Stomach (tissue), 9 donors: Measurements from ENCODE around the gene DNM3. TPM values are rescaled to one million over a fixed set of nuclear protein-coding genes. Genes with fewer than 3 reads are reported as not detected.
A peak's percentile ranks its signal among the peaks of the same experiment; 100 is the strongest.
"Not testable (repeated sequence)": the region's sequence is repeated elsewhere in the genome, so short reads cannot be mapped to it uniquely, and the experiment has no call there.

Experiments
- DNase-seq, 2 donors: peaks; one replicate each; pipeline versions ENCODE4 v3.0.0 to v3.0.0-alpha.2; 2013 to 2019
- H3K27ac ChIP-seq, 5 donors: fragments of 200-600 bp in 4 of 5; sonication (generic) in 4 of 5; one replicate each; pipeline ENCODE4 v1.5.1; 2013 to 2019; ENCODE audit warnings: mild to moderate bottlenecking in 1 of 5, moderate library complexity in 1 of 5
- H3K27me3 ChIP-seq, 3 donors: fragments of 200-600 bp; sonication (generic); one replicate each; pipeline ENCODE4 v1.5.1; 2017 to 2019; ENCODE audit warnings: mixed run types in 1 of 3
- H3K36me3 ChIP-seq, 4 donors: fragments of 200-600 bp; sonication (generic); 1 replicate in 3 of 4; 2 replicates in 1 of 4; pipeline ENCODE4 v1.5.1; 2016 to 2019
- H3K4me1 ChIP-seq, 4 donors: fragments of 200-600 bp; sonication (generic); one replicate each; pipeline ENCODE4 v1.5.1; 2016 to 2019
- H3K4me3 ChIP-seq, 4 donors: fragments of 200-600 bp; sonication (generic) in 3 of 4; one replicate each; pipeline ENCODE4 v1.5.1; 2016 to 2019; ENCODE audit warnings: mild to moderate bottlenecking in 1 of 4
- H3K9me3 ChIP-seq, 4 donors: fragments of 200-600 bp; sonication (generic); one replicate each; pipeline ENCODE4 v1.5.1; 2016 to 2019
- EP300 ChIP-seq: sonication (generic); formaldehyde crosslinking; IDR thresholded peaks from one replicate; pipeline ENCODE4 v1.6.1; 2017; ENCODE audit warnings: antibody characterized with exemption
- POLR2A ChIP-seq, 4 donors: fragments of 450-650 bp; IDR thresholded peaks; one replicate each; pipeline ENCODE4 v1.6.1; 2016; ENCODE audit warnings: antibody characterized with exemption in 4 of 4, control low read depth in 2 of 4, mild to moderate bottlenecking in 1 of 4, moderate library complexity in 1 of 4
- POLR2AphosphoS5 ChIP-seq, 3 donors: sonication (generic); formaldehyde crosslinking; IDR thresholded peaks; one replicate each; pipeline ENCODE4 v1.6.1; 2016; ENCODE audit warnings: antibody characterized with exemption in 3 of 3
- WGBS, 5 donors: extraction: QIAGEN DNeasy Blood & Tissue Kit in 3 of 5; methylation state at CpG; one replicate each; pipeline versions ENCODE4 v1.1.5 to v1.1.7; 2013 to 2018; 5-methylcytosine and 5-hydroxymethylcytosine counted together
- intact Hi-C: fragments of 100-400 bp; cut with DNase I; formaldehyde crosslinking; loops from one replicate; pipeline ENCODE4 v1.15.1; 2023; ENCODE audit warnings: low total_unique reads
- polyA plus RNA-seq, 3 donors: library from polyadenylated mRNA; stranded (reverse); fragments of 200-250 nt; gene quantifications; one replicate each; pipeline ENCODE4 v1.2.3, GENCODE V29; 2013
- total RNA-seq, 5 donors: library from RNA; depleted of rRNA; stranded (reverse); fragments of >200 nt; gene quantifications; one replicate each; pipeline versions ENCODE4 v1.1.0 to v1.2.3, GENCODE V29; 2014 to 2016
- TF ChIP-seq, protein P1 (sequence below), 7 experiments: fragments of 450-650 bp in 4 of 7; fragments of 200-600 bp in 3 of 7; sonication (generic) in 3 of 7; IDR thresholded peaks; one replicate each; pipeline ENCODE4 v1.5.1; 2016 to 2019; ENCODE audit warnings: antibody characterized with exemption in 7 of 7, control low read depth in 2 of 7, mild to moderate bottlenecking in 1 of 7
- donor health status: healthy with polysubstance abuse.
- donor health status: Bipolar disorder and iron deficiency.
- donor health status: healthy.

The DNM3 gene
- total and polyA plus RNA-seq, 8 donors = 0.58 to 13.8 (median 2.2) TPM

DNA sequence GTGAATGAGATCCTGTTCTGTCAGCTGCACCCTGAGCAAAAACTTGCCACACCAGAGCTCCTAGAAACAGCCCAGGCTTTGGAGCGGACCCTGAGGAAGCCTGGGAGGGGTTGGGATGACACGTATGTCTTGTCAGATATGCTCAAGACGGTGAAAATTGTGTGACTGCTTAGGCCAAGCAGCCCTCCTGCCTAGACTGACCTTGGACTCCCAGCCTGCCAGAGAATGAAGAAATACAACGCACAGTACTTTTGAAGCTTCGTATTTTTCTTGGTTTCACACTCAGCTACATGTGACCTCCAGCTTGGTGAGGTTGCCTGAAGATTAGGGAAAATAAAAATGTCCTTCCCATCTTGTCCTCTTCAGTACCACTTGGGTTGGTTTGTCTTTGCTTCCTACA lies 44.7 kb upstream of the DNM3 start:
- H3K27ac ChIP-seq = no peak overlapping the region
- DNase-seq = no peak
- 88 to 96% (median 95%) methylated on average over 5 of the region's 5 CpGs for WGBS, 5 donors
- H3K4me1 ChIP-seq = peaks cover 0 to 13% (median 2%) of the 10 kb centered on the region in 4 donors
- H3K9me3 ChIP-seq = no peaks in the 10 kb centered on the region
- no peak overlapping the region for H3K4me3 ChIP-seq
- TF ChIP-seq POLR2AphosphoS5 (IDR thresholded peaks at IDR 0.05) (no peak), EP300 (no peak), POLR2A (IDR thresholded peaks at IDR 0.05) (no peak)
- TF ChIP-seq, protein P1, sequence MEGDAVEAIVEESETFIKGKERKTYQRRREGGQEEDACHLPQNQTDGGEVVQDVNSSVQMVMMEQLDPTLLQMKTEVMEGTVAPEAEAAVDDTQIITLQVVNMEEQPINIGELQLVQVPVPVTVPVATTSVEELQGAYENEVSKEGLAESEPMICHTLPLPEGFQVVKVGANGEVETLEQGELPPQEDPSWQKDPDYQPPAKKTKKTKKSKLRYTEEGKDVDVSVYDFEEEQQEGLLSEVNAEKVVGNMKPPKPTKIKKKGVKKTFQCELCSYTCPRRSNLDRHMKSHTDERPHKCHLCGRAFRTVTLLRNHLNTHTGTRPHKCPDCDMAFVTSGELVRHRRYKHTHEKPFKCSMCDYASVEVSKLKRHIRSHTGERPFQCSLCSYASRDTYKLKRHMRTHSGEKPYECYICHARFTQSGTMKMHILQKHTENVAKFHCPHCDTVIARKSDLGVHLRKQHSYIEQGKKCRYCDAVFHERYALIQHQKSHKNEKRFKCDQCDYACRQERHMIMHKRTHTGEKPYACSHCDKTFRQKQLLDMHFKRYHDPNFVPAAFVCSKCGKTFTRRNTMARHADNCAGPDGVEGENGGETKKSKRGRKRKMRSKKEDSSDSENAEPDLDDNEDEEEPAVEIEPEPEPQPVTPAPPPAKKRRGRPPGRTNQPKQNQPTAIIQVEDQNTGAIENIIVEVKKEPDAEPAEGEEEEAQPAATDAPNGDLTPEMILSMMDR (IDR thresholded peaks at IDR 0.05) = no peak
- no peaks in the 10 kb centered on the region for H3K27me3 ChIP-seq
- peaks cover 30 to 73% (median 72%) of the 10 kb centered on the region in 4 donors for H3K36me3 ChIP-seq
- intact Hi-C loops = no loop called here

DNA sequence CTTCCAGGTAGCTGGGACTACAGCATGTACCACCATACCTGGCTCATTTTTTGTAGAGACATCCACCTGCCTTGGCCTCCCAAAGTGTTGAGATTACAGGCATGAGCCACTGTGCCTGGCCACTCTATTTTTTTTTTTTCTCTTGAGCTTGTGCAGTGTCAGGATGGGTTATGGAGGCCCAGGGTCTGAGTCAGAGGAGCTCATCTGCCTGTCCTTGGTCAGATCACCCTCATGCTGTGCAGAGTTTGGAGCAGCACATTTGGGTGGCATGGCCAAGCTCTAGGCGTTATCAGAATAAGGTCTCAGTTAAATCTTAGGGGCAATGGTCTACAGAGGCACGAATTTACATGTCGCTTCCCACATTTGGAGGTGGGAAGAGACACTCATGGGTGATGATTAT lies 43.0 kb upstream of the DNM3 start:
- Histone ChIP-seq H3K27me3 (no peaks in the 10 kb centered on the region), H3K36me3 (peaks cover 21 to 56% (median 55%) of the 10 kb centered on the region in 4 donors), H3K4me1 (peaks cover 0 to 14% (median 2%) of the 10 kb centered on the region in 4 donors), H3K4me3 (no peak overlapping the region), H3K9me3 (no peaks in the 10 kb centered on the region), H3K27ac (no peak overlapping the region)
- 90 to 98% (median 94%) methylated on average over 3 of the region's 3 CpGs for WGBS, 5 donors
- intact Hi-C loops = no loop called here
- TF ChIP-seq EP300 (no peak), POLR2AphosphoS5 (IDR thresholded peaks at IDR 0.05) (no peak), POLR2A (IDR thresholded peaks at IDR 0.05) (no peak)
- TF ChIP-seq, protein P1 (IDR thresholded peaks at IDR 0.05) = no peak
- DNase-seq = no peak

DNA sequence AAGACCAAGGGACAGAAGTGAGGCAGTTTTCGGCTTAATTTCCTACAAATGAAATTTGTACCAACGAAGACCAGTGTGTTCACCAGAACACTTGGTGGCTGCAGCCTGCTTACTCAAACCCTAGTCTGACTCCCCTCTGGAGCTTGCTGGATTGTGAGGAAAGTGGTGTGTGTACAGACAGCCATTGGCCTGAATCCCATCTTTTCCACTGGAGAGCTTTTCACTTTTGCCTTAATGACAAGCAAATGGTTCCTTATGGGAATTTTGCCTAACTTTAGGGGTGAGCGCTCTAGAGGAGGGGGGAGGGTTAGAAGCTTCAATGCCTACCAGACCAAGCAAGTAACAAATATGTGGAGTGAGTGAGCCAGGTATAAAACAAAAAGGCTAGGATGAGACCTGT lies 42.5 kb upstream of the DNM3 start:
- Histone ChIP-seq H3K4me1 (peaks cover 0 to 14% (median 2%) of the 10 kb centered on the region in 4 donors), H3K27me3 (no peaks in the 10 kb centered on the region), H3K27ac (no peak overlapping the region), H3K4me3 (no peak overlapping the region), H3K36me3 (peaks cover 21 to 51% (median 51%) of the 10 kb centered on the region in 4 donors), H3K9me3 (no peaks in the 10 kb centered on the region)
- DNase-seq = no peak
- WGBS, 5 donors = 88 to 94% (median 91%) methylated on average over 3 of the region's 3 CpGs
- no peak for TF ChIP-seq POLR2AphosphoS5 (IDR thresholded peaks at IDR 0.05)
- TF ChIP-seq, protein P1 (IDR thresholded peaks at IDR 0.05) = no peak
- TF ChIP-seq EP300 = no peak
- TF ChIP-seq POLR2A (IDR thresholded peaks at IDR 0.05) = no peak
- intact Hi-C loops = no loop called here

DNA sequence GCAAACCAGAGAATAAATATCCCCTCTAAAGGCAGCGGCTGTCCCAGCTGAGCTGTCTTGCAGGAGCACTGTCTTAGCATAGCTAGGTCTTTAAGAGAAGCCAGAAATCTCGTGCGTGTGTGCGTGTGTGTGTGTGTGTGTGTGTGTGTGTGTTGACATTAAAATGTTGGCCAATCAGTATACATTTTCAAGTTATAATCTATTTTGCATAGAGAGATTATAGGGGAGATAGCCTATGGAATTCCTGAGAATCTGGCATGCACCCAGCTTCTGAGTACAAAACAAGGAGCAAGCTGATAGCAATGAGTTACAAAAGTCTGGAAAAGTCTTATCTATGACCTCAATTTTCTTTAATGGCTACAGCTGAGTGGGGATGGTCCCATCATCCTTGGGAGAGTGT lies 42.1 kb upstream of the DNM3 start:
- 36 to 48% (median 39%) methylated on average over 4 of the region's 4 CpGs for WGBS, 5 donors
- Histone ChIP-seq H3K4me3 (no peak overlapping the region), H3K27me3 (no peaks in the 10 kb centered on the region), H3K36me3 (peaks cover 18 to 47% (median 47%) of the 10 kb centered on the region in 4 donors), H3K27ac (no peak overlapping the region), H3K4me1 (peaks cover 0 to 14% (median 2%) of the 10 kb centered on the region in 4 donors), H3K9me3 (no peaks in the 10 kb centered on the region)
- intact Hi-C loops = no loop called here
- peak; percentile 30 to 53 for DNase-seq
- TF ChIP-seq EP300 = no peak
- no peak for TF ChIP-seq POLR2AphosphoS5 (IDR thresholded peaks at IDR 0.05)
- TF ChIP-seq, protein P1 (IDR thresholded peaks at IDR 0.05) = no peak
- no peak for TF ChIP-seq POLR2A (IDR thresholded peaks at IDR 0.05)

DNA sequence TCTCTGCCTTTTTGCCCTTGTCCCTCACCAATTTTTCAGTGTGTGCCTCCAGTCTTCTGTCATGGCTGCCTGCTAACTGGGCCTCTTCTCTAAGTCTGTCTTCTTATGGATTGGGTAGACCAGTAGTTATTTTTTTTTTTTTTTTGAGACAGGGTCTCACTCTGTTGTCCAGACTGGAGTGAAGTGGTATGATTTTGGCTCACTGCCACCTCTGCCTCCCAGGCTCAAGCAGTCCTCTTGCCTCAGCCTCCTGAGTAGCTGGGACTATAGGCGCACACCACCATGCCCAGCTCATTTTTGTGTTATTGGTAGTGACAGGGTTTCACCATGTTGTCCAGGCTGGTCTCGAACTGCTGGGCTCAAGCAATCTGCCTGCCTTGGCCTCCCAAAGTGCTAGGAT lies 41.6 kb upstream of the DNM3 start:
- not testable (repeated sequence) for H3K27me3 ChIP-seq, H3K4me3 ChIP-seq, DNase-seq, H3K27ac ChIP-seq, H3K9me3 ChIP-seq
- peaks cover 12 to 42% (median 41%) of the 10 kb centered on the region in 4 donors for H3K36me3 ChIP-seq
- intact Hi-C loops = loop anchor here (5.0 kb wide), 1 partner anchor 183 kb away; no protein-coding TSS in a partner anchor
- WGBS, 5 donors = 85 to 96% (median 94%) methylated on average over 2 of the region's 2 CpGs
- H3K4me1 ChIP-seq = peaks cover 0 to 14% (median 2%) of the 10 kb centered on the region in 4 donors
